GM12878 (cell line): ENCODE measurements around the gene TP63. TPM values are rescaled to one million over a fixed set of nuclear protein-coding genes. Genes with fewer than 3 reads are reported as not detected.

ENCODE experiments used
- ATAC-seq: fragments of 200-7000 bp; cut with Tn5 transposase; 3 replicates; pipeline ENCODE4 v1.9.1; 2020; ENCODE audit warnings: mild to moderate bottlenecking, moderate library complexity
- BruUV-seq: library from RNA; stranded (reverse); fragments of 400-500 nt; replicated peaks from 2 replicates; lab custom pipeline; 2021; lab: Mats Ljungman, UMichigan
- CTCF ChIA-PET: fragments of 300-600 bp; sonication (Branson Sonifier 250); formaldehyde crosslinking; extraction: SDS; loops from one replicate; lab custom pipeline; 2021; ENCODE audit warnings: inconsistent platforms; lab: Yijun Ruan, JAX
- POLR2A ChIA-PET: fragments of 350-600 bp; formaldehyde crosslinking; extraction: SDS; loops from one replicate; lab custom pipeline; 2021; ENCODE audit warnings: inconsistent platforms; lab: Charles Lee
- RAD21 ChIA-PET: fragments of 300-600 bp; sonication (Branson Sonifier 250); formaldehyde crosslinking; loops from one replicate; lab custom pipeline; 2023; ENCODE audit warnings: antibody characterized with exemption; ENCODE audit not compliant: unreplicated experiment; lab: Charles Lee
- SMC1A ChIA-PET: fragments of 300-600 bp; sonication (Branson Sonifier 250); formaldehyde crosslinking; loops from one replicate; lab custom pipeline; 2023; ENCODE audit not compliant: unreplicated experiment, uncharacterized antibody; lab: Charles Lee
- DNase-seq: peaks from one replicate; pipeline ENCODE4 v3.0.0-alpha.2; 2011; ENCODE audit warnings: low read depth, low spot score
- FAIRE-seq: peaks from 3 replicates; lab custom pipeline; 2011; peaks lifted over from hg19 to GRCh38; lab: Jason Lieb, UNC
- H2AFZ ChIP-seq: 2 replicates; pipeline ENCODE4 v1.6.0; 2011; ENCODE audit warnings: low read depth, low read length, control low read depth; ENCODE audit not compliant: control insufficient read depth
- H3K27ac ChIP-seq: 2 replicates; pipeline ENCODE4 v1.5.1; 2011; ENCODE audit warnings: control low read depth; ENCODE audit not compliant: control insufficient read depth, insufficient read depth
- H3K27me3 ChIP-seq, 2 experiments: replicated peaks in 1 of 2; 2 replicates each; pipeline versions ENCODE4 v1.6.0 to v1.6.1; 2011; ENCODE audit warnings: low read length in 1 of 2; ENCODE audit not compliant: control insufficient read depth in 2 of 2, insufficient read depth in 2 of 2
- H3K36me3 ChIP-seq, 2 experiments: 2 replicates each; pipeline ENCODE4 v1.5.1; 2011; ENCODE audit warnings: low read length in 1 of 2; ENCODE audit not compliant: control insufficient read depth in 2 of 2, insufficient read depth in 2 of 2
- H3K4me1 ChIP-seq: 2 replicates; pipeline ENCODE4 v1.6.1; 2011; ENCODE audit warnings: mild to moderate bottlenecking, low read length, moderate library complexity, mixed read lengths; ENCODE audit not compliant: control insufficient read depth, insufficient read depth
- H3K4me2 ChIP-seq: 2 replicates; pipeline ENCODE4 v1.6.0; 2011; ENCODE audit warnings: control low read depth; ENCODE audit not compliant: control insufficient read depth, insufficient read depth
- H3K4me3 ChIP-seq: fragments of 200-600 bp; sonication (generic); 2 replicates; pipeline ENCODE4 v1.5.1; 2016
- H3K79me2 ChIP-seq: 2 replicates; pipeline ENCODE4 v1.6.0; 2011; ENCODE audit warnings: low read length; ENCODE audit not compliant: control insufficient read depth, insufficient read depth
- H3K9ac ChIP-seq: 2 replicates; pipeline ENCODE4 v1.8.0; 2011; ENCODE audit warnings: low read length, control low read depth, mixed read lengths; ENCODE audit not compliant: control insufficient read depth, insufficient read depth
- H3K9me3 ChIP-seq: replicated peaks from 3 replicates; pipeline ENCODE4 v1.5.1; 2011; ENCODE audit warnings: mild to moderate bottlenecking, low read length; ENCODE audit not compliant: control insufficient read depth, insufficient read depth
- H4K20me1 ChIP-seq: 2 replicates; pipeline ENCODE4 v1.6.0; 2011; ENCODE audit not compliant: control insufficient read depth, insufficient read depth
- BCL11A ChIP-seq: IDR thresholded peaks from 2 replicates; pipeline ENCODE4 v1.6.1; 2011; ENCODE audit warnings: low read depth, low read length
- BHLHE40 ChIP-seq, 2 experiments: fragments of 450-650 bp in 1 of 2; IDR thresholded peaks; 2 replicates each; pipeline ENCODE4 v1.6.1; 2011 to 2017; ENCODE audit warnings: low read depth in 2 of 2, borderline replicate concordance in 1 of 2, improper control_type of control experiment in 1 of 2, low read length in 1 of 2, mild to moderate bottlenecking in 1 of 2
- BMI1 ChIP-seq: fragments of 450-650 bp; IDR thresholded peaks from 2 replicates; pipeline ENCODE4 v1.6.1; 2016; ENCODE audit warnings: mild to moderate bottlenecking, moderate library complexity, borderline replicate concordance
- CBX3 ChIP-seq: fragments of 200-600 bp; sonication (generic); IDR thresholded peaks from 2 replicates; pipeline ENCODE4 v1.6.1; 2016; ENCODE audit warnings: low read depth, borderline replicate concordance
- CHD4 ChIP-seq: fragments of 200-600 bp; sonication (generic); IDR thresholded peaks from 2 replicates; pipeline ENCODE4 v1.6.1; 2016; ENCODE audit warnings: mild to moderate bottlenecking
- CREM ChIP-seq: IDR thresholded peaks from 2 replicates; pipeline ENCODE4 v1.6.1; 2014; ENCODE audit warnings: antibody characterized with exemption, low read depth
- E2F4 ChIP-seq: IDR thresholded peaks from 2 replicates; pipeline ENCODE4 v1.6.1; 2012; ENCODE audit warnings: low read depth, low read length, improper control_type of control experiment
- IKZF2 ChIP-seq, 2 experiments: fragments of 450-650 bp; IDR thresholded peaks; 2 replicates each; pipeline ENCODE4 v1.6.1; 2017; ENCODE audit warnings: mild to moderate bottlenecking in 2 of 2, moderate library complexity in 2 of 2
- KAT2A ChIP-seq: conservative IDR thresholded peaks from 2 replicates; pipeline ENCODE4 v1.6.1; 2011; ENCODE audit warnings: low read depth, low read length; ENCODE audit not compliant: control insufficient read depth
- KLF5 ChIP-seq: fragments of 450-650 bp; IDR thresholded peaks from 2 replicates; pipeline ENCODE4 v1.6.1; 2014; ENCODE audit warnings: mild to moderate bottlenecking; ENCODE audit not compliant: partially characterized antibody
- MYB ChIP-seq: fragments of 150-350 bp; IDR thresholded peaks from 2 replicates; pipeline ENCODE4 v1.6.1; 2014; ENCODE audit warnings: mild to moderate bottlenecking, low read depth, low read length, borderline replicate concordance
- NR2C1 ChIP-seq: fragments of 450-650 bp; IDR thresholded peaks from 2 replicates; pipeline ENCODE4 v1.6.1; 2017; ENCODE audit warnings: antibody characterized with exemption, mild to moderate bottlenecking, moderate library complexity
- NR2C2 ChIP-seq: IDR thresholded peaks from 2 replicates; pipeline ENCODE4 v1.6.1; 2011; ENCODE audit warnings: borderline replicate concordance, low read depth; ENCODE audit not compliant: control insufficient read depth, insufficient read length
- POLR2AphosphoS2 ChIP-seq: IDR thresholded peaks from 2 replicates; pipeline ENCODE4 v1.6.1; 2011; ENCODE audit warnings: low read depth, mild to moderate bottlenecking, low read length, improper control_type of control experiment, moderate library complexity
- RAD51 ChIP-seq: fragments of 450-650 bp; IDR thresholded peaks from 2 replicates; pipeline ENCODE4 v1.6.1; 2016; ENCODE audit warnings: moderate library complexity, mild to moderate bottlenecking, inconsistent platforms
- RBBP5 ChIP-seq: fragments of 200-600 bp; sonication (generic); conservative IDR thresholded peaks from 2 replicates; pipeline ENCODE4 v1.6.1; 2016
- TARDBP ChIP-seq: IDR thresholded peaks from 2 replicates; pipeline ENCODE4 v1.6.1; 2016; ENCODE audit warnings: borderline replicate concordance
- ZBED1 ChIP-seq: IDR thresholded peaks from 2 replicates; pipeline ENCODE4 v1.6.1; 2016; ENCODE audit warnings: borderline replicate concordance
- ZBTB40 ChIP-seq: fragments of 450-650 bp; IDR thresholded peaks from 2 replicates; pipeline ENCODE4 v1.6.1; 2016; ENCODE audit warnings: mild to moderate bottlenecking, moderate library complexity, borderline replicate concordance
- WGBS: methylation state at CpG from one replicate; pipeline ENCODE4 v1.1.6; 2016; ENCODE audit warnings: low lambda C conversion rate; ENCODE audit not compliant: insufficient replicate concordance, insufficient coverage; ENCODE audit errors: missing lambda C conversion rate; 5-methylcytosine and 5-hydroxymethylcytosine counted together
- in situ Hi-C: fragments of 300-500 bp; cut with MboI; formaldehyde crosslinking; loops from 9 replicates; pipeline ENCODE4 v1.14.3; 2018; ENCODE audit warnings: mixed read lengths
- intact Hi-C: fragments of 100-400 bp; cut with micrococcal nuclease; formaldehyde crosslinking; loops from one replicate; pipeline ENCODE4 v1.14.2; 2022; ENCODE audit not compliant: unreplicated experiment
- polyA plus RNA-seq, 11 experiments: library from polyadenylated mRNA; depleted of rRNA in 4 of 11; unstranded in 6 of 11; stranded (reverse) in 5 of 11; fragments of >200 nt; fragmentation: Nextera tagmentation in 4 of 11; fragmentation: Illumina TruSeq in 1 of 11; extraction: Ambion mirVana in 4 of 11; extraction: Trizol in 1 of 11; gene quantifications; 1 replicate in 1 of 11; 2 replicates in 10 of 11; pipeline versions ENCODE4 v1.2.1 to v1.2.3, GENCODE V29; 2011 to 2016; ENCODE audit warnings: inconsistent platforms in 2 of 11, missing spikeins in 2 of 11, low read depth in 1 of 11
- total RNA-seq, 4 experiments: library from RNA; depleted of rRNA in 3 of 4; stranded (reverse); fragments of >200 nt in 3 of 4; fragmentation: Illumina TruSeq in 1 of 4; extraction: Trizol in 1 of 4; gene quantifications; 2 replicates each; pipeline versions ENCODE4 v1.2.1 to v1.2.3, GENCODE V29; 2013 to 2021

The TP63 gene
- total and polyA plus RNA-seq, 10 of the 15 experiments (the other 5 are each of a cell fraction or from before 2014, with no cell fraction given), result 1.4 to 10.8 (median 6.2) TPM

- Histone ChIP-seq H3K9me3 (no peaks in the 10 kb centered on the region), H4K20me1 (no peaks in the 10 kb centered on the region), H3K4me2 (no peak overlapping the region)
- no TSS peak for BruUV-seq
- DNase-seq, result no peak
- ATAC-seq, result no peak
- SMC1A ChIA-PET, result interaction anchor here (0.6 to 2.0 kb wide), 6 partner anchors 9 to 39 kb away, joined by 3 to 6 read pairs (median 4); no protein-coding TSS in a partner anchor
- no peak for TF ChIP-seq ZBTB40
- no peak for TF ChIP-seq NR2C1
- TF ChIP-seq ZBED1, result no peak
- no peak for TF ChIP-seq BMI1
- no peak for TF ChIP-seq TARDBP
- no peak for TF ChIP-seq NR2C2
- TF ChIP-seq CHD4, result no peak
- TF ChIP-seq BCL11A, result no peak
- TF ChIP-seq RAD51, result no peak
- no peak for TF ChIP-seq IKZF2 (IDR thresholded peaks at IDR 0.05)
- TF ChIP-seq RBBP5, result no peak
- TF ChIP-seq BHLHE40 (IDR thresholded peaks at IDR 0.05; ENCODE audit: borderline replicate concordance in 1 of 2, low read depth in 2 of 2, low read length in 1 of 2), result no peak
- TF ChIP-seq POLR2AphosphoS2, result no peak
- TF ChIP-seq CREM, result no peak
- TF ChIP-seq CBX3, result no peak
- TF ChIP-seq E2F4, result no peak
- TF ChIP-seq KLF5, result no peak
- no peak for TF ChIP-seq KAT2A
- no peak for TF ChIP-seq MYB
- TF ChIP-seq, all 136 proteins: peak for 0
- 79% methylated on average over 6 of the region's 6 CpGs for WGBS
- Histone ChIP-seq H3K27ac (no peak overlapping the region), H3K79me2 (no peaks in the 10 kb centered on the region), H3K4me1 (no peaks in the 10 kb centered on the region), H3K27me3 (no peaks in the 10 kb centered on the region), H3K4me3 (no peak overlapping the region), H3K36me3 (no peaks in the 10 kb centered on the region), H3K9ac (no peak overlapping the region), H2AFZ (no peak overlapping the region)
- in situ Hi-C loops, result no loop called here
- intact Hi-C loops, result no loop called here
- FAIRE-seq, result no peak
- CTCF ChIA-PET, result interaction anchor here (1.6 to 1.9 kb wide), 2 partner anchors 13 to 110 kb away, joined by 4 to 5 read pairs; no protein-coding TSS in a partner anchor
- RAD21 ChIA-PET, result no interaction called here
- POLR2A ChIA-PET, result interaction anchor here (0.6 kb wide), 4 partner anchors 15 to 465 kb away, joined by 3 to 4 read pairs (median 3); no protein-coding TSS in a partner anchor
These were observed 207.1 kb downstream of the TP63 start for GRCh38 chr3:189838291-189838690.
